GM21576 (cell line): Measurements from ENCODE around the gene MUC13.
A peak's percentile ranks its signal among the peaks of the same experiment; 100 is the strongest.

Source experiments
- ATAC-seq: cut with Tn5 transposase; IDR thresholded peaks from one replicate; pipeline ENCODE4 v1.9.1; 2021; ENCODE audit warnings: mild to moderate bottlenecking, moderate library complexity; ENCODE audit not compliant: unreplicated experiment

The MUC13 gene

GRCh38 chr3:124903896-124904834 lies 30.4 kb downstream of the MUC13 start:
- no peak for ATAC-seq

- no peak for ATAC-seq
Measured at GRCh38 chr3:124896824-124897526, 37.6 kb downstream of the MUC13 start.

GRCh38 chr3:124895756-124896155 lies 38.8 kb downstream of the MUC13 start:
- no peak for ATAC-seq

GRCh38 chr3:124893526-124893925 lies 41.0 kb downstream of the MUC13 start:
- ATAC-seq, result no peak

- ATAC-seq, result no peak
Measured at GRCh38 chr3:124890573-124891190, 43.9 kb downstream of the MUC13 start.

GRCh38 chr3:124888482-124889441 lies 45.8 kb downstream of the MUC13 start:
- no peak for ATAC-seq

- ATAC-seq, result no peak
Measured at GRCh38 chr3:124887932-124888298, 46.6 kb downstream of the MUC13 start.

- ATAC-seq, result peak; percentile 53
Measured at GRCh38 chr3:124887177-124887931, 47.2 kb downstream of the MUC13 start, which contains the start of gene ITGB5. Gene ITGB5, minus strand, starts transcription at chr3:124887365. Its CDS starts 365 bp downstream, at chr3:124887000.

GRCh38 chr3:124886168-124887056 lies 48.1 kb downstream of the MUC13 start:
- ATAC-seq, result peak; percentile 39

GRCh38 chr3:124885466-124886167 lies 48.9 kb downstream of the MUC13 start:
- ATAC-seq, result no peak

- ATAC-seq, result no peak
Measured at GRCh38 chr3:124884474-124885101, 50.0 kb downstream of the MUC13 start.

- no peak for ATAC-seq
Measured at GRCh38 chr3:124883766-124884473, 50.6 kb downstream of the MUC13 start.

- no peak for ATAC-seq
Measured at GRCh38 chr3:124882816-124883747, 51.5 kb downstream of the MUC13 start.

GRCh38 chr3:124881976-124882697 lies 52.4 kb downstream of the MUC13 start:
- ATAC-seq, result no peak

- ATAC-seq, result no peak
Measured at GRCh38 chr3:124879337-124879680, 55.2 kb downstream of the MUC13 start.
